Peyer's patch (tissue), 4 donors: ENCODE results near the gene ADGRL3.

ENCODE experiments used
- POLR2A ChIP-seq, 2 donors: fragments of 450-650 bp; IDR thresholded peaks; one replicate each; pipeline ENCODE4 v1.5.1; 2017; ENCODE audit warnings: antibody characterized with exemption in 2 of 2, mild to moderate bottlenecking in 2 of 2, moderate library complexity in 2 of 2
- TF ChIP-seq, protein P1 (sequence below), 6 experiments: fragments of 450-650 bp in 4 of 6; fragments of 200-600 bp in 2 of 6; sonication (generic) in 1 of 6; IDR thresholded peaks; one replicate each; pipeline ENCODE4 v1.5.1; 2017 to 2019; ENCODE audit warnings: antibody characterized with exemption in 6 of 6, mild to moderate bottlenecking in 3 of 6, moderate library complexity in 1 of 6

- TF ChIP-seq, protein P1, sequence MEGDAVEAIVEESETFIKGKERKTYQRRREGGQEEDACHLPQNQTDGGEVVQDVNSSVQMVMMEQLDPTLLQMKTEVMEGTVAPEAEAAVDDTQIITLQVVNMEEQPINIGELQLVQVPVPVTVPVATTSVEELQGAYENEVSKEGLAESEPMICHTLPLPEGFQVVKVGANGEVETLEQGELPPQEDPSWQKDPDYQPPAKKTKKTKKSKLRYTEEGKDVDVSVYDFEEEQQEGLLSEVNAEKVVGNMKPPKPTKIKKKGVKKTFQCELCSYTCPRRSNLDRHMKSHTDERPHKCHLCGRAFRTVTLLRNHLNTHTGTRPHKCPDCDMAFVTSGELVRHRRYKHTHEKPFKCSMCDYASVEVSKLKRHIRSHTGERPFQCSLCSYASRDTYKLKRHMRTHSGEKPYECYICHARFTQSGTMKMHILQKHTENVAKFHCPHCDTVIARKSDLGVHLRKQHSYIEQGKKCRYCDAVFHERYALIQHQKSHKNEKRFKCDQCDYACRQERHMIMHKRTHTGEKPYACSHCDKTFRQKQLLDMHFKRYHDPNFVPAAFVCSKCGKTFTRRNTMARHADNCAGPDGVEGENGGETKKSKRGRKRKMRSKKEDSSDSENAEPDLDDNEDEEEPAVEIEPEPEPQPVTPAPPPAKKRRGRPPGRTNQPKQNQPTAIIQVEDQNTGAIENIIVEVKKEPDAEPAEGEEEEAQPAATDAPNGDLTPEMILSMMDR (IDR thresholded peaks at IDR 0.05), result no peak
- TF ChIP-seq POLR2A (IDR thresholded peaks at IDR 0.05), result no peak
These were observed 24.4 kb downstream of the ADGRL3 start for GRCh38 chr4:61224573-61224972.
